Fibroblast of pulmonary artery (primary cell): ENCODE measurements around the gene CRYBA1.

Source experiments
- DNase-seq: peaks from one replicate; pipeline ENCODE4 v3.0.0-alpha.2; 2010; ENCODE audit warnings: low read depth
- H3K4me3 ChIP-seq: replicated peaks from 2 replicates; pipeline ENCODE4 v1.5.1; 2011; ENCODE audit warnings: low read depth, mild to moderate bottlenecking, control low read depth, low read length, moderate library complexity
- TF ChIP-seq, protein P1 (sequence below): IDR thresholded peaks from 2 replicates; pipeline ENCODE4 v1.5.1; 2011; ENCODE audit warnings: mild to moderate bottlenecking, control low read depth, low read length, inconsistent platforms; ENCODE audit errors: missing control alignments

Gene CRYBA1

DNA sequence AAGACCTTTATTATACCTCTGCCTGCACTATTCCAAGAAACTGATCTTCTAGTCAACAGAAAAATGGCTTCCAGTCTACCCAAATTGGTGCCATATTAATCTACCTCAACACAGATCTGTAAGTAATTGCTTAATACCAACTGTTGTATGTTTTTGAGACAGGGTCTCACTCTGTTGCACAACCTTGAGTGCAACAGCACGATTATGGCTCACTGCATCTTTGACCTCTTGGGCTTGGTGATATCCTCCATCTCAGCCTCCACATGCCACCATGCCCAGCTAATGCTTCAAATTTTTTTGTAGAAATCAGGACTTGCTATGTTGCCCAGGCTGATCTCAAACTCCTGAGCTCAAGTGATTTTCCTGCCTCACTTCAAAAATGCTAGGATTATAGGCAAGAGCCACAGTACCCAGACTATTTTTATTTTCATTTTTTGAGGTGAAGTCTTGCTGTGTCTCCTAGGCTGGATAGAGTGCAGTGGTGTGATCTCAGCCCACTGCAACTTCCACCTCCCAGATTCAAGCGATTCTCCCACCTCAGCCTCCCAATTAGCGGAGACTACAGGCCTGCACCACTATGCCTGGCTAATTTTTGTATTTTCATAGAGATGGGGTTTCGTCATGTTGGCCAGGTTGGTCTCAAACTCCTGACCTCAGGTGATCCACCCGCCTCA lies 32.9 kb downstream of the CRYBA1 start:
- no peak for DNase-seq
- no peak overlapping the region for H3K4me3 ChIP-seq
- TF ChIP-seq, protein P1, sequence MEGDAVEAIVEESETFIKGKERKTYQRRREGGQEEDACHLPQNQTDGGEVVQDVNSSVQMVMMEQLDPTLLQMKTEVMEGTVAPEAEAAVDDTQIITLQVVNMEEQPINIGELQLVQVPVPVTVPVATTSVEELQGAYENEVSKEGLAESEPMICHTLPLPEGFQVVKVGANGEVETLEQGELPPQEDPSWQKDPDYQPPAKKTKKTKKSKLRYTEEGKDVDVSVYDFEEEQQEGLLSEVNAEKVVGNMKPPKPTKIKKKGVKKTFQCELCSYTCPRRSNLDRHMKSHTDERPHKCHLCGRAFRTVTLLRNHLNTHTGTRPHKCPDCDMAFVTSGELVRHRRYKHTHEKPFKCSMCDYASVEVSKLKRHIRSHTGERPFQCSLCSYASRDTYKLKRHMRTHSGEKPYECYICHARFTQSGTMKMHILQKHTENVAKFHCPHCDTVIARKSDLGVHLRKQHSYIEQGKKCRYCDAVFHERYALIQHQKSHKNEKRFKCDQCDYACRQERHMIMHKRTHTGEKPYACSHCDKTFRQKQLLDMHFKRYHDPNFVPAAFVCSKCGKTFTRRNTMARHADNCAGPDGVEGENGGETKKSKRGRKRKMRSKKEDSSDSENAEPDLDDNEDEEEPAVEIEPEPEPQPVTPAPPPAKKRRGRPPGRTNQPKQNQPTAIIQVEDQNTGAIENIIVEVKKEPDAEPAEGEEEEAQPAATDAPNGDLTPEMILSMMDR, result no peak

DNA sequence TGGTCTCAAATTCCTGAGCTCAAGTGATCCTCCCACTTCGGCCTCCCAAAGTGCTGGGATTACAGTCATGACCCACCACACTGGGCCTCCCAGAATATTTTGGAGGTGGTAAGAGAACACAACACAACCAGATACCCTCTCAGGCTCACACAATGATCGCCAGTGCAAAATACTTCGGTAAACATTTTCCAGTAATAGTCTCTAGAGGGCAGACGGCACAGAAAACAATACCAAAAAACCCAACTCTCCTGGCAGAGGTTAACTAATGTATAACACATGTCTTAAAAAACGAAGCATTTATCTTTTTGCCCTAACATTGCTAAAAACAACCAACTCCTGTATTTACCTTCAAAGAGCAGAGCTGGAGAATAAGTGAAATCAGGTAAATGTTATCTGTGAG lies 36.8 kb downstream of the CRYBA1 start:
- TF ChIP-seq, protein P1, result peak; percentile 5
- no peak for DNase-seq
- no peak overlapping the region for H3K4me3 ChIP-seq

DNA sequence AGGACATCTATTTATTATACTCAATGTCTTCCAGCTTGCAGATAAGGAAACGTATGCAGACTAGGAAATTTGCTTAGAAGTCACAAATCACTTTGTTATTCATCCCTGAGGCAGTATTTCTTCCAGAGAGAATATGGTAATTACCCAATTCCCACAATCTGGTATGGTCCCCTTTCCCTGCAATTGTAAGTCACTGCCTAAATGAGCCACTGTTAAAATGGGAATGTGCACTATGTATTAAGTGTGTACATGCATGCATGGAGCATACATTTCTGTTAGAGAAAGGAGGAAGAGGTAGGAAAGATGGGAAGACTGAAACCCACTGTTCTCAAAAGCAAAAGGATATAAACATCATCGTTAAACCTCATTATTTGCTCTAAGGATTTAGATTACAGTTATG lies 37.3 kb downstream of the CRYBA1 start:
- TF ChIP-seq, protein P1, result no peak
- H3K4me3 ChIP-seq, result no peak overlapping the region

DNA sequence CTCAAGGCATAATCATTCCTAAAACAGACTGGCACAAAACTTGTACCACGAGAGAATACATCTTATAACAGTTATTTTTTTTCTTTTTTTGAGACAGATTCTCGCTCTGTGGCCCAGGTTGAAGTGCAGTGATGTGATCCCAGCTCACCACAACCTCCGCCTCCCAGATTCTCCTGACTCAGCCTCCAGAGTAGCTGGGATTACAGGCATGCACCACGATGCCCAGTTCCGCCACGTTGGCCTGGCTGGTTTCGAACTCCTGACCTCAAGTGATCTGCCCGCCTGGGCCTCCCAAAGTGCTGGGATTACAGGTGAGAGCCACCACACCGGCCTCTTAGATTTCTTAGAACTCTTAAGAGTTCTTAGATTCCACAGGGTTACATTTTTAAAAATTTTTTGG lies 43.2 kb downstream of the CRYBA1 start:
- no peak for DNase-seq
- peak overlapping the region; percentile 98 for H3K4me3 ChIP-seq
- TF ChIP-seq, protein P1, result no peak

More for the DNA sequence above, 37.3 kb downstream of the CRYBA1 start:
- DNase-seq, result no peak

DNA sequence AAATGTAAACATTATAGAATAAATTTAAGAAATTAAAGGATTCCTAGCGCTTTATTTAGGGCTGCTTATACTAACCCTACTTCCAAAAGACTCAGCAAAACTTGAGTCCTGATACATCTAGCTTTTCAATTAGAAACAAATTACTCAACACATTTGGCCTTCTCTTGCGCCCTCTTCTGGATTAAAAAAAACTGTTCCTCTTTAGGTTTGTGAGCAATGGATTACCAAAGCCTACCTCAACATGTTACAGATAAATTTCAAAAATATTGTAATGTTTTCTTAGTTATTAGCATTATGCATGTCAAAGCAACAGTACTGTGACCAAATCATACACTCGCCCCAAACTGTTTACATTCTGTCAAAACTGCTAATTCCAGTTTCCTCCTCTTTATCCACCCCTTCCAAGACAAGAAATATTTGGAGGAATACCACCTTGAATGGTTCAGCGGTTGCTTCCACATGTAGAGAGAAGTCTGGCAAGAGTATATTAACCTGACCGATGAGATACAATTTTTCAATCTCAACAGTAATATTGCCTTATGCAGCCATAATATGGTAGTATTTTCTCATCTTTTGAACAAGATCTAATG lies 44.6 kb downstream of the CRYBA1 start:
- TF ChIP-seq, protein P1, result peak; percentile 62
- DNase-seq, result peak; percentile 82
- H3K4me3 ChIP-seq, result peak overlapping the region; percentile 98

DNA sequence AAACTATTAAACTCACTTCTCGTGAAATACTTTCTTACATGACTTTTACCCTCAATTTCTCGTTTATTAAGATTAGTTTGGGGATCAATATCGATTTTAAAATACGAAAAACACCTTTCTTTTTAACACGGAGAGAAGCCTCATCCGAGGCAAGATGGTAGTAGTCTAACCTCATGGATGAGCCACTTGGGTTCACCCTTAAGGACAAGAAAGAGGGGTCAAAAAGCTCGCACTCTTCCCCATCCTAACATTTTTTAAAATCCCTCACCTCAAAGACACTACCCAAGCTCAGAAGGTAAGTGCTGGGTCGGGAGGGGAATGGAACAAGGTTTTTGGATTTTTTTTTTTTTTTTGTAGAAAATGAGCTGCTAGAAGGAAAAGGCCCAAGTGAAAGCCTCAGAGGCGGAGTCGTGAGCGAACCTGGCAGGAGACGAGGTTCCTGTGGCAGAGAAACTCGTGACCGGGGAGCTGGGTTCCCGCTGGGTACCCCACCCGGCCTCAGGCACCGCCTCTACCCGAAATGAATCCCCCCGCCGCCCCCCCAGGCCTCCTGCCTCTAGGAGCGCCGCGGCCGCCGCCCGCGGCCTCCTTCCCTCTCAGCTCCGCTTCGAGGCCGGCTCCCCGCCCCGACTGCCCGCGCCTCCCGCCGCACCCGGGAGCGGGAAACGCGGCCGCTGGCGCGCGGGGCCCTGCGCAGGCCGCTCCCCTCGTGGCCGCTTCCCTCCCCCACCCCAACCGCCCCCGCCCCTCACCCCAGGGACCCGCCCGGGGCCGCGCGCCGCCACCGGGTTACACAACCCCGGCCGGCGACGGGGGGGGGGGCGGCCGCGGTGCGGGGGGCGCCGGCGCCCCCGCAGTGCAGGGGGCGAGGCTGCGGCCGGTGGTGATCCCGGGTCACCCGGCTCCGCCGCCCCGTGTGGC lies 45.7 kb downstream of the CRYBA1 start:
- TF ChIP-seq, protein P1, result no peak
- H3K4me3 ChIP-seq, result peak overlapping the region; percentile 98
- DNase-seq, result peak; percentile 60
